OCI-LY1 (cell line): ENCODE results near the gene CALHM4.

Experiments used
- CTCF ChIP-seq: fragments of 200-600 bp; sonication (generic), shearing (Covaris generic); IDR thresholded peaks from 2 replicates; pipeline ENCODE4 v1.5.1; 2017; ENCODE audit warnings: mild to moderate bottlenecking, antibody characterized with exemption, low read length, moderate library complexity, mixed read lengths
- EZH2 ChIP-seq: fragments of 200-600 bp; sonication (generic), shearing (Covaris generic); IDR thresholded peaks from 2 replicates; pipeline ENCODE4 v1.8.0; 2017; ENCODE audit warnings: borderline replicate concordance, mixed run types, mild to moderate bottlenecking, antibody characterized with exemption, low read length, moderate library complexity, mixed read lengths

DNA sequence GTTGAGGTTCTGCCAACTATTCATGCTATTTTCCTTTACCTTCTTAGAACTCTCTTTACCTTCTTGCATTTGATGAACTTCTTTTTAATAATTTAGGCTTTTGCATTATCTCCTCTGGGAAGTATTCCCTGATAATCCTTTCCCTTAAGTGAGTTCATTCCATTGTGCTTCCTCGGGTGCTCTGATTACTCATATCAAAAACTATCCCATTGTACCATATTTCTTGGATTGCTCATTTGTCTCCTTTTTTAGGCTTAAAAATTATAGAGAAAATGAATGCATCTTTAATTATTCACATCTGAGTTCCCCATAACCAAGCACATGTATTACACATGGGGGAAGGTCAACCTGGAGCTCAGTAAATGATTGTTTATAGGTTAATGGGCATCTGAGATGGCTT, 2.5 kb downstream of the CALHM4 start:
- TF ChIP-seq CTCF (no peak), EZH2 (no peak)
